ENCODE measurements around the gene FABP3.

DNA sequence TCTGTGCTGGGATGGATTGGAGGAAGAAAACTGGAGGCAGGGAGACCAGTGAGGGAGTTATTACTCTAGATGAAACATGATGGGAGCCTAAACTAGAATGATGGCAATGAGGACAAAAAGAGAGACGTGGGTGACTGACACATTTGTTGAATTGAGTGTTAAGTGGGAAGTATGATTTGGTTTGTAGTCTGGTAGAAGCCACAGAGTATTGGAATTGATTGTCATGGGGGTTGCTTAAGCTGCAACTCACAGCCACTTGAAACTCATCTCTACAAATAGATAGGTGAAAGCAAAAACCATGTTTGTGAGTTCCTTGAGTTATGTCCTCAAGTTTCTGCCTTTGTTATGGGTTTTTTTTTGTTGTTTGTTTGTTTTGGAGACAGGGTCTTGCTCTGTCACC, 28.4 kb downstream of the FABP3 start:
- TF ChIP-seq, protein P1, sequence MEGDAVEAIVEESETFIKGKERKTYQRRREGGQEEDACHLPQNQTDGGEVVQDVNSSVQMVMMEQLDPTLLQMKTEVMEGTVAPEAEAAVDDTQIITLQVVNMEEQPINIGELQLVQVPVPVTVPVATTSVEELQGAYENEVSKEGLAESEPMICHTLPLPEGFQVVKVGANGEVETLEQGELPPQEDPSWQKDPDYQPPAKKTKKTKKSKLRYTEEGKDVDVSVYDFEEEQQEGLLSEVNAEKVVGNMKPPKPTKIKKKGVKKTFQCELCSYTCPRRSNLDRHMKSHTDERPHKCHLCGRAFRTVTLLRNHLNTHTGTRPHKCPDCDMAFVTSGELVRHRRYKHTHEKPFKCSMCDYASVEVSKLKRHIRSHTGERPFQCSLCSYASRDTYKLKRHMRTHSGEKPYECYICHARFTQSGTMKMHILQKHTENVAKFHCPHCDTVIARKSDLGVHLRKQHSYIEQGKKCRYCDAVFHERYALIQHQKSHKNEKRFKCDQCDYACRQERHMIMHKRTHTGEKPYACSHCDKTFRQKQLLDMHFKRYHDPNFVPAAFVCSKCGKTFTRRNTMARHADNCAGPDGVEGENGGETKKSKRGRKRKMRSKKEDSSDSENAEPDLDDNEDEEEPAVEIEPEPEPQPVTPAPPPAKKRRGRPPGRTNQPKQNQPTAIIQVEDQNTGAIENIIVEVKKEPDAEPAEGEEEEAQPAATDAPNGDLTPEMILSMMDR (IDR thresholded peaks at IDR 0.05): no peak
- TF ChIP-seq, protein P2, sequence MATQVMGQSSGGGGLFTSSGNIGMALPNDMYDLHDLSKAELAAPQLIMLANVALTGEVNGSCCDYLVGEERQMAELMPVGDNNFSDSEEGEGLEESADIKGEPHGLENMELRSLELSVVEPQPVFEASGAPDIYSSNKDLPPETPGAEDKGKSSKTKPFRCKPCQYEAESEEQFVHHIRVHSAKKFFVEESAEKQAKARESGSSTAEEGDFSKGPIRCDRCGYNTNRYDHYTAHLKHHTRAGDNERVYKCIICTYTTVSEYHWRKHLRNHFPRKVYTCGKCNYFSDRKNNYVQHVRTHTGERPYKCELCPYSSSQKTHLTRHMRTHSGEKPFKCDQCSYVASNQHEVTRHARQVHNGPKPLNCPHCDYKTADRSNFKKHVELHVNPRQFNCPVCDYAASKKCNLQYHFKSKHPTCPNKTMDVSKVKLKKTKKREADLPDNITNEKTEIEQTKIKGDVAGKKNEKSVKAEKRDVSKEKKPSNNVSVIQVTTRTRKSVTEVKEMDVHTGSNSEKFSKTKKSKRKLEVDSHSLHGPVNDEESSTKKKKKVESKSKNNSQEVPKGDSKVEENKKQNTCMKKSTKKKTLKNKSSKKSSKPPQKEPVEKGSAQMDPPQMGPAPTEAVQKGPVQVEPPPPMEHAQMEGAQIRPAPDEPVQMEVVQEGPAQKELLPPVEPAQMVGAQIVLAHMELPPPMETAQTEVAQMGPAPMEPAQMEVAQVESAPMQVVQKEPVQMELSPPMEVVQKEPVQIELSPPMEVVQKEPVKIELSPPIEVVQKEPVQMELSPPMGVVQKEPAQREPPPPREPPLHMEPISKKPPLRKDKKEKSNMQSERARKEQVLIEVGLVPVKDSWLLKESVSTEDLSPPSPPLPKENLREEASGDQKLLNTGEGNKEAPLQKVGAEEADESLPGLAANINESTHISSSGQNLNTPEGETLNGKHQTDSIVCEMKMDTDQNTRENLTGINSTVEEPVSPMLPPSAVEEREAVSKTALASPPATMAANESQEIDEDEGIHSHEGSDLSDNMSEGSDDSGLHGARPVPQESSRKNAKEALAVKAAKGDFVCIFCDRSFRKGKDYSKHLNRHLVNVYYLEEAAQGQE (IDR thresholded peaks at IDR 0.05; ENCODE audit: insufficient read depth in 1 of 2, low read depth in 2 of 2, low read length in 1 of 2): no peak
